Measurements from ENCODE around the gene ZNF688. TPM values are rescaled to one million over a fixed set of nuclear protein-coding genes. Genes with fewer than 3 reads are reported as not detected.

Gene ZNF688
- total RNA-seq, 1 experiment from 2014 or later: 11.8 TPM

GRCh38 chr16:30554557-30555314 lies 16.8 kb downstream of the ZNF688 start:
- CTCF ChIA-PET: no interaction called here
- Mint-ChIP-seq H3K4me3 (ENCODE audit: low read depth, unreplicated experiment) (no peak overlapping the region), H3K27ac (ENCODE audit: unreplicated experiment) (no peak overlapping the region), H3K36me3 (ENCODE audit: insufficient read depth, unreplicated experiment) (peaks cover 50% of the 10 kb centered on the region), H3K27me3 (ENCODE audit: unreplicated experiment) (no peaks in the 10 kb centered on the region), H3K4me1 (ENCODE audit: low read depth, unreplicated experiment) (peaks cover 13% of the 10 kb centered on the region), H3K9me3 (ENCODE audit: low read depth, unreplicated experiment) (no peaks in the 10 kb centered on the region)
- intact Hi-C loops (cut with micrococcal nuclease; ENCODE audit: unreplicated experiment): no loop called here
- TF ChIP-seq CTCF (IDR thresholded peaks at IDR 0.05; ENCODE audit: unreplicated experiment): no peak
- DNase-seq: no peak
- BruUV-seq (replicated peaks): no TSS peak

GRCh38 chr16:30553393-30553899 lies 18.1 kb downstream of the ZNF688 start:
- Mint-ChIP-seq H3K9me3 (ENCODE audit: low read depth, unreplicated experiment) (no peaks in the 10 kb centered on the region), H3K36me3 (ENCODE audit: insufficient read depth, unreplicated experiment) (peaks cover 40% of the 10 kb centered on the region), H3K4me1 (ENCODE audit: low read depth, unreplicated experiment) (peaks cover 13% of the 10 kb centered on the region), H3K27me3 (ENCODE audit: unreplicated experiment) (no peaks in the 10 kb centered on the region), H3K4me3 (ENCODE audit: low read depth, unreplicated experiment) (no peak overlapping the region), H3K27ac (ENCODE audit: unreplicated experiment) (no peak overlapping the region)
- intact Hi-C loops (cut with micrococcal nuclease; ENCODE audit: unreplicated experiment): no loop called here
- DNase-seq: no peak
- no peak for TF ChIP-seq CTCF (IDR thresholded peaks at IDR 0.05; ENCODE audit: unreplicated experiment)
- no TSS peak for BruUV-seq (replicated peaks)
- CTCF ChIA-PET: no interaction called here

GRCh38 chr16:30552956-30553355 lies 18.6 kb downstream of the ZNF688 start:
- TF ChIP-seq CTCF (IDR thresholded peaks at IDR 0.05; ENCODE audit: unreplicated experiment): no peak
- CTCF ChIA-PET: no interaction called here
- H3K36me3 Mint-ChIP-seq (ENCODE audit: insufficient read depth, unreplicated experiment): peaks cover 36% of the 10 kb centered on the region
- no peak for DNase-seq
- peaks cover 18% of the 10 kb centered on the region for H3K4me1 Mint-ChIP-seq (ENCODE audit: low read depth, unreplicated experiment)
- intact Hi-C loops (cut with micrococcal nuclease; ENCODE audit: unreplicated experiment): no loop called here
- H3K27me3 Mint-ChIP-seq (ENCODE audit: unreplicated experiment): no peaks in the 10 kb centered on the region
- no peak overlapping the region for H3K4me3 Mint-ChIP-seq (ENCODE audit: low read depth, unreplicated experiment)
- H3K27ac Mint-ChIP-seq (ENCODE audit: unreplicated experiment): no peak overlapping the region
- no peaks in the 10 kb centered on the region for H3K9me3 Mint-ChIP-seq (ENCODE audit: low read depth, unreplicated experiment)
- BruUV-seq (replicated peaks): no TSS peak

GRCh38 chr16:30551781-30552180 lies 19.7 kb downstream of the ZNF688 start:
- intact Hi-C loops (cut with micrococcal nuclease; ENCODE audit: unreplicated experiment): no loop called here
- H3K9me3 Mint-ChIP-seq (ENCODE audit: low read depth, unreplicated experiment): no peaks in the 10 kb centered on the region
- CTCF ChIA-PET: interaction anchor here (0.5 kb wide), 1 partner anchor 85 kb away, joined by 3 read pairs; no protein-coding TSS in a partner anchor

More at GRCh38 chr16:30551781-30552180, 19.7 kb downstream of the ZNF688 start:
- H3K4me1 Mint-ChIP-seq (ENCODE audit: low read depth, unreplicated experiment): peaks cover 18% of the 10 kb centered on the region
- DNase-seq: no peak
- no peak overlapping the region for H3K4me3 Mint-ChIP-seq (ENCODE audit: low read depth, unreplicated experiment)
- TF ChIP-seq CTCF (IDR thresholded peaks at IDR 0.05; ENCODE audit: unreplicated experiment): no peak
- H3K27me3 Mint-ChIP-seq (ENCODE audit: unreplicated experiment): no peaks in the 10 kb centered on the region
- no peak overlapping the region for H3K27ac Mint-ChIP-seq (ENCODE audit: unreplicated experiment)
- no TSS peak for BruUV-seq (replicated peaks)
- peaks cover 25% of the 10 kb centered on the region for H3K36me3 Mint-ChIP-seq (ENCODE audit: insufficient read depth, unreplicated experiment)

Measured in Calu3 (cell line).